ENCODE results near the gene C16orf95.

Gene C16orf95

GRCh38 chr16:87267566-87267965 is 49.6 kb downstream of the C16orf95 start:
- TF ChIP-seq HDGF (IDR thresholded peaks at IDR 0.05; ENCODE audit: borderline replicate concordance): no peak
- TF ChIP-seq BHLHE40 (IDR thresholded peaks at IDR 0.05; ENCODE audit: borderline replicate concordance): no peak
- no peak for TF ChIP-seq FOXK2 (IDR thresholded peaks at IDR 0.05)
- no peak for TF ChIP-seq PKNOX1 (IDR thresholded peaks at IDR 0.05)
- TF ChIP-seq ARNT (IDR thresholded peaks at IDR 0.05): no peak
- no peak for TF ChIP-seq ELF4 (IDR thresholded peaks at IDR 0.05)
- TF ChIP-seq NFRKB (IDR thresholded peaks at IDR 0.05): no peak
- no peak for TF ChIP-seq L3MBTL2 (conservative IDR thresholded peaks at IDR 0.05)
- no peak for TF ChIP-seq ZNF384 (IDR thresholded peaks at IDR 0.05)
- TF ChIP-seq SP1 (IDR thresholded peaks at IDR 0.05): no peak
- TF ChIP-seq LEF1 (IDR thresholded peaks at IDR 0.05; ENCODE audit: borderline replicate concordance): no peak
- TF ChIP-seq FOXA1 (IDR thresholded peaks at IDR 0.05): no peak
- TF ChIP-seq FOXM1 (IDR thresholded peaks at IDR 0.05; ENCODE audit: borderline replicate concordance): no peak
- no peak for TF ChIP-seq CTBP1 (IDR thresholded peaks at IDR 0.05; ENCODE audit: borderline replicate concordance)
- TF ChIP-seq TARDBP (IDR thresholded peaks at IDR 0.05): no peak
- CTCF ChIA-PET: interaction anchor here (1.8 kb wide), 1 partner anchor 11 kb away, joined by 4 read pairs; no protein-coding TSS in a partner anchor

GRCh38 chr16:87266846-87267245 is 50.3 kb downstream of the C16orf95 start:
- CTCF ChIA-PET: no interaction called here
- no peak for DNase-seq (ENCODE audit: extremely low spot score)
- TF ChIP-seq FOXK2 (IDR thresholded peaks at IDR 0.05) (no peak), FOXA1 (IDR thresholded peaks at IDR 0.05) (no peak), CTBP1 (IDR thresholded peaks at IDR 0.05; ENCODE audit: borderline replicate concordance) (no peak), ZNF384 (IDR thresholded peaks at IDR 0.05) (no peak), ARNT (IDR thresholded peaks at IDR 0.05) (no peak), L3MBTL2 (conservative IDR thresholded peaks at IDR 0.05) (no peak), SUZ12 (IDR thresholded peaks at IDR 0.05) (no peak), HDGF (IDR thresholded peaks at IDR 0.05; ENCODE audit: borderline replicate concordance) (no peak), ELF4 (IDR thresholded peaks at IDR 0.05) (no peak), BHLHE40 (IDR thresholded peaks at IDR 0.05; ENCODE audit: borderline replicate concordance) (no peak), LEF1 (IDR thresholded peaks at IDR 0.05; ENCODE audit: borderline replicate concordance) (no peak), TARDBP (IDR thresholded peaks at IDR 0.05) (no peak), FOXM1 (IDR thresholded peaks at IDR 0.05; ENCODE audit: borderline replicate concordance) (no peak), NFRKB (IDR thresholded peaks at IDR 0.05) (no peak), PKNOX1 (IDR thresholded peaks at IDR 0.05) (no peak), SP1 (IDR thresholded peaks at IDR 0.05) (no peak)
- POLR2A ChIA-PET: no interaction called here

More at GRCh38 chr16:87267566-87267965, 49.6 kb downstream of the C16orf95 start:
- no peak for DNase-seq (ENCODE audit: extremely low spot score)
- POLR2A ChIA-PET: no interaction called here

DNA sequence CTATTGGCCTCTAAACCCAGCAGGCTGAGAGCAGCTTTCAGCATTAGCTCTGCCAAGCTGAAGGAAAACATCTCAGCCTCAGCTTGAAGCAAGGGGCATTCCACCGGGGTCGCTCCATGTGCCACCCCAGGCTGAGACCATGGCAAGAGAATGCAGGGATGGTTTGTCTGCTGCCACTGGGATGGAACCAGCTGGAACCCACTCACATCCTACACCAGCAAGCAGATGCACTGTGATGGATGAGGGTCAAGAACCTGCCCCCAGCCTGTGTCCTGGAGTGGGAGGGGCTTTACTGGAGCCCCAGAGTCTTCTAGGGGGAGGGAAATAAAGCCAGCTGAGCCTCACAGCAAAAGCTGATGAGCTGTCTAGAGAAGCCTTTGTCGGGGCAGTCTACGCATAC is 51.9 kb downstream of the C16orf95 start:
- TF ChIP-seq LEF1 (IDR thresholded peaks at IDR 0.05; ENCODE audit: borderline replicate concordance) (no peak), SUZ12 (IDR thresholded peaks at IDR 0.05) (no peak), ARNT (IDR thresholded peaks at IDR 0.05) (no peak), ELF4 (IDR thresholded peaks at IDR 0.05) (no peak), FOXM1 (IDR thresholded peaks at IDR 0.05; ENCODE audit: borderline replicate concordance) (no peak), FOXA1 (IDR thresholded peaks at IDR 0.05) (no peak), BHLHE40 (IDR thresholded peaks at IDR 0.05; ENCODE audit: borderline replicate concordance) (no peak), NFRKB (IDR thresholded peaks at IDR 0.05) (no peak), SP1 (IDR thresholded peaks at IDR 0.05) (no peak), PKNOX1 (IDR thresholded peaks at IDR 0.05) (no peak), FOXK2 (IDR thresholded peaks at IDR 0.05) (no peak), TARDBP (IDR thresholded peaks at IDR 0.05) (no peak), L3MBTL2 (conservative IDR thresholded peaks at IDR 0.05) (no peak), ZNF384 (IDR thresholded peaks at IDR 0.05) (no peak), HDGF (IDR thresholded peaks at IDR 0.05; ENCODE audit: borderline replicate concordance) (no peak), CTBP1 (IDR thresholded peaks at IDR 0.05; ENCODE audit: borderline replicate concordance) (no peak)
- POLR2A ChIA-PET: no interaction called here
- no peak for DNase-seq (ENCODE audit: extremely low spot score)
- CTCF ChIA-PET: no interaction called here

DNA sequence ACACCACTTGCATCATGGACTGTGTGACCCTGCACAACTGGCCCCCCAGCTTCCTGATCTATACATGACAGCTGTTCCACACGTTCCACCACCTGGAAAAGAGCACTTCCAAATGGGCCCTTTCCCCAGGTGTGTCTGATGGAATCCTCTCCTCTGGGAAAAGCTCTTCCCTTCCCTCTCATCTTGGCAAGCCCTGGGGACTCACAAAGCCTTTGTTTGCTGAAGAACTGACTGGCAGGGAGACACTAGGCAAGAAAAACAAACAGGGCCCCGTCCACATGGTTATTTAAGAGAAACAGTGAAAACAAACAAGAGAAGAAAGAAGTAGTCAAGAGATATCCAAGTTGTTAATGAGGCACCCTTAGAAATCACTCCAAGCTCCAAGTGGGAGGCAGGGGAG is 52.6 kb downstream of the C16orf95 start:
- no peak for DNase-seq (ENCODE audit: extremely low spot score)
- no peak for TF ChIP-seq SP1 (IDR thresholded peaks at IDR 0.05)
- TF ChIP-seq SUZ12 (IDR thresholded peaks at IDR 0.05): no peak
- TF ChIP-seq FOXK2 (IDR thresholded peaks at IDR 0.05): no peak
- TF ChIP-seq PKNOX1 (IDR thresholded peaks at IDR 0.05): no peak
- TF ChIP-seq BHLHE40 (IDR thresholded peaks at IDR 0.05; ENCODE audit: borderline replicate concordance): no peak
- no peak for TF ChIP-seq LEF1 (IDR thresholded peaks at IDR 0.05; ENCODE audit: borderline replicate concordance)
- no peak for TF ChIP-seq HDGF (IDR thresholded peaks at IDR 0.05; ENCODE audit: borderline replicate concordance)
- TF ChIP-seq FOXM1 (IDR thresholded peaks at IDR 0.05; ENCODE audit: borderline replicate concordance): no peak
- TF ChIP-seq CTBP1 (IDR thresholded peaks at IDR 0.05; ENCODE audit: borderline replicate concordance): no peak
- TF ChIP-seq ELF4 (IDR thresholded peaks at IDR 0.05): no peak
- no peak for TF ChIP-seq ZNF384 (IDR thresholded peaks at IDR 0.05)
- no peak for TF ChIP-seq NFRKB (IDR thresholded peaks at IDR 0.05)
- TF ChIP-seq FOXA1 (IDR thresholded peaks at IDR 0.05): no peak
- TF ChIP-seq L3MBTL2 (conservative IDR thresholded peaks at IDR 0.05): no peak
- TF ChIP-seq TARDBP (IDR thresholded peaks at IDR 0.05): no peak
- no peak for TF ChIP-seq ARNT (IDR thresholded peaks at IDR 0.05)
- ChIA-PET POLR2A (no interaction called here), CTCF (no interaction called here)

DNA sequence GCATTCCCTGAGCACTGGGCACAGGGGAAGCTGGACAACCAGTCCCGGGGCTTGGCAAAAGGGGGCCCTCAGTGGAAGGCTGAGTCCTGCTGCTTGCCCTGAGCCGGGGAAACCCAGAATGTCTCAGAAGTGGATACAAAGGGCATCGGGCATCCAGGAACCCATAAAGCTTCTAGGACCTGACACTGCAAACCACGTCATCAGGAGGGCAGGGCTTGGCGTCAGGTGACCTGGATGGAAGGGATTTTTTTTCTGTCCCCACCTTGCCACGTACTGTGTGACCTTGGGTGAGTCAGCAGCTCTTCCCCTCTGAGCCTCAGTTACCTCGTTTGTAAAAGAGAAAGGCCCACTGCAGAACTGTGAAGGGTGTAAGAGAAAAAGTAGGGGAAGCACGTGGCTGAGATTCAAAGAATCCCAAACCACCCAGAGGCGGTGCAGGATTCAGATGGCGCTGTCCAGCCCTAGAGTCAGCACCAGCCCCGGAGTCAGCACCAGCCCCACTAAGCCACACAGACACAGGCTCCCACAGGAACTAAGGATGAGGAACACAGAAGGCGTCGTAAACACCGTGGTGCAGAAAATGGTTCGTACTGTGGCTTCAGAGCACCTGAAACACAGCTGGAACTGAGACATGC is 53.7 kb downstream of the C16orf95 start:
- CTCF ChIA-PET: no interaction called here
- TF ChIP-seq L3MBTL2 (conservative IDR thresholded peaks at IDR 0.05) (no peak), SP1 (IDR thresholded peaks at IDR 0.05) (no peak), SUZ12 (IDR thresholded peaks at IDR 0.05) (no peak), HDGF (IDR thresholded peaks at IDR 0.05; ENCODE audit: borderline replicate concordance) (no peak), NFRKB (IDR thresholded peaks at IDR 0.05) (no peak), ARNT (IDR thresholded peaks at IDR 0.05) (no peak), ELF4 (IDR thresholded peaks at IDR 0.05) (no peak), FOXM1 (IDR thresholded peaks at IDR 0.05; ENCODE audit: borderline replicate concordance) (no peak), BHLHE40 (IDR thresholded peaks at IDR 0.05; ENCODE audit: borderline replicate concordance) (no peak), CTBP1 (IDR thresholded peaks at IDR 0.05; ENCODE audit: borderline replicate concordance) (no peak), FOXK2 (IDR thresholded peaks at IDR 0.05) (no peak), FOXA1 (IDR thresholded peaks at IDR 0.05) (no peak), PKNOX1 (IDR thresholded peaks at IDR 0.05) (no peak), ZNF384 (IDR thresholded peaks at IDR 0.05) (no peak)
- DNase-seq (ENCODE audit: extremely low spot score): no peak
- POLR2A ChIA-PET: no interaction called here

Data from HEK293T (cell line).